ENCODE results near the gene CPS1.

Gene CPS1

DNA sequence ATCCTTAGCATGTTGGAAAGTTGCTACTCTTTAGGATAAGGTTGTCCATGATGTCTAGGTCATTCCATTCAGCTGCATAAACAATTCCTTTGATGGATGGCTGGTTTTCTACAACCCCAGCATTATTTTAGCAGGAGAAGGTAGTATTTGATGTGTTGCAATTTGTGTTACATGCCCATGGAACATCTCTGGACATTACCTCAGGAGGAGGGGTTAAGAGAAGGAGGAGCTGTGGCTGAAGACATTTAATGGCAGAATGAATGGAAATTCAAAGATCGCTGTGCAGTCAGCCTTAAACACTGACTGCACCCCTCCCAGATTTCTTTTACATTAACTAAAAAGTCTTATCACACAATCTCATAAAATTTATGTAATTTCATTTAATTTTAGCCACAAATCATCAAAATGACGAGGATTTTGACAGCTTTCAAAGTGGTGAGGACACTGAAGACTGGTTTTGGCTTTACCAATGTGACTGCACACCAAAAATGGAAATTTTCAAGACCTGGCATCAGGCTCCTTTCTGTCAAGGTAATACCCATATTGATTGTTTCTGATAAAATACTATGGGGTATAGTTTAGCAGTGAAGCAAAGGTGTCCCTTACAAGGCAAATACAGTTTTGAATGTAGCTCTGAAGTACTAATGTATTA lies at the start of gene CPS1:
TSS of gene CPS1 (plus strand) at position 271 of the 652 bp plus-strand sequence. CDS start at position 406, 135 bp downstream.
- TF ChIP-seq GATA1 (IDR thresholded peaks at IDR 0.05; ENCODE audit: low read depth, low read length) (no peak), POLR2A (IDR thresholded peaks at IDR 0.05; ENCODE audit: low read length) (no peak)
- DNase-seq: no peak

DNA sequence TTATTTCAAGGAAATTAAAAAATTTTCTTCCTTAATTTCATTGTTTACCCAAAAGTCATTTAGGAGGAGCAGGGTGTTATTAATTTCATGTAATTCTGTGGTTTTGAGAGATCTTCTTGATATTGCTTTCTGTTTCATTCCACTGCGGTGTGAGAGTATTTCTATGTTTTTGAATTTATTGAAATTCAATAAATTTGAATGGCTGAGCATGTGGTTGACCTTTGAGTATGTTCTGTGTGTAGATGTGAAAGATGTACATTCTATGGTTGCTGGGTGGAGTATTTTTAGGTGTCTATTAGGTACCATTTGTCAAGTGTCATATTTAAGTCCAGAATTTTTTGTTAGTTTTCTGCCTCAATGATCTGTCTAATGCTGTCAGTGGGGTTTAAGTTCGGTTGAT lies 40.5 kb upstream of the CPS1 start:
- no peak for DNase-seq
- TF ChIP-seq GATA1 (IDR thresholded peaks at IDR 0.05; ENCODE audit: low read depth, low read length) (no peak), POLR2A (IDR thresholded peaks at IDR 0.05; ENCODE audit: low read length) (no peak)

DNA sequence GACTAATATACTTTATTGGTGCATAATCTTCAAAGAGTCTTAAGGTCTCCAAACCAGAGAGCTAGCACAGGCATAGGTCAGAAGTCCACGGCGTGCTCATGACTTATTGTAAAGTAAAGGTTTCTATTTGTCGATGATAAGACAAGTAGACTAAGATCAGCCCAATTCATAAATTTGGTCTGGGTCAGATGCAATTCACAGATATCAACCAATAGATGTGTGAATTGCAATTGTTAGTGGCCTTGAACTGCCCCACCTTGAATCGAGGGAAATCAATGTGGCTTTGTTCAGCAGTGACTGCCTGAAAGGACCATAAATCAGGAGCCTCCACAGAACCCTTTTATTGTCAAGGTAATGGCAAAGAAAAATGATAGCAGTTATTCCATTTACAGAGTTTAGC lies 39.1 kb upstream of the CPS1 start:
- TF ChIP-seq GATA1 (IDR thresholded peaks at IDR 0.05; ENCODE audit: low read depth, low read length): no peak
- DNase-seq: no peak

DNA sequence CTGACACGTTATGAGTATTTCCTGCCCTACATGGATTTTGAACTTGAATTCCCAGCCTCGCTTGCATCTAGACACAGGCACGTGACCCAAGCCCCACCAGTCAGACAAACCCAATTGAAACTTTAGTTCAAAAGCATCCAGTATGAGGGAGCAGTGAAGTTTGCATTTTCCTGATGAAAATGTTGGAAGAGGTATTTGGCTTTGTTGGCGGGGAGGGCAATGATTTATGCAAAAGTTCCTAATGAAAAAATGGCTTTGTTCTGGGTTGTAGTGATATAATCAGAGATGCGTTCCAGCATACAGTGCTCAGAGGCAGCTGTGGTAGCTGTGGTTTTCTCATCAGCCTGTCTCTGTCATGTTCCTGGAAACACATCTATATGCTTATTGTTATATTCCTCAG lies 36.8 kb upstream of the CPS1 start:
- TF ChIP-seq GATA1 (IDR thresholded peaks at IDR 0.05; ENCODE audit: low read depth, low read length): no peak
- no peak for TF ChIP-seq POLR2A (IDR thresholded peaks at IDR 0.05; ENCODE audit: low read length)
- no peak for DNase-seq

DNA sequence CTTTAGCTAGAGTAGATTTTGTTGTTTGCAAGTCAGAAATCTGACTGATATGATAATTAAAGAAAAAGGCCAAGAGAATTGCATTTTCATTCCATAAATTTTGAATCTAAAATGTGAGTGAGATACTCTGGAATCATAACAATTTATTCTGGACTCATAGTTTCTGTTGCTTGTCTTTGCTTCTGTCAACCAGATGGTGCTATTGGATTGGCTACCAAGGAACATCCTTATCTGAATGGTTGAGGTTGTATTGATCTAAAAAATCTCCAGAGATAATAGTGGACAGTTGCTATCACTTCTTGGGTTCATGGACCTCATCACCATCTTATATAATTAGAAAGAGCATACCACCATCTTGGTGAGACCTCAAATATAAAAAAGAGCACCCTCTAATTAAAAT lies 34.0 kb upstream of the CPS1 start:
- no peak for DNase-seq
- TF ChIP-seq GATA1 (IDR thresholded peaks at IDR 0.05; ENCODE audit: low read depth, low read length): no peak
- no peak for TF ChIP-seq POLR2A (IDR thresholded peaks at IDR 0.05; ENCODE audit: low read length)

DNA sequence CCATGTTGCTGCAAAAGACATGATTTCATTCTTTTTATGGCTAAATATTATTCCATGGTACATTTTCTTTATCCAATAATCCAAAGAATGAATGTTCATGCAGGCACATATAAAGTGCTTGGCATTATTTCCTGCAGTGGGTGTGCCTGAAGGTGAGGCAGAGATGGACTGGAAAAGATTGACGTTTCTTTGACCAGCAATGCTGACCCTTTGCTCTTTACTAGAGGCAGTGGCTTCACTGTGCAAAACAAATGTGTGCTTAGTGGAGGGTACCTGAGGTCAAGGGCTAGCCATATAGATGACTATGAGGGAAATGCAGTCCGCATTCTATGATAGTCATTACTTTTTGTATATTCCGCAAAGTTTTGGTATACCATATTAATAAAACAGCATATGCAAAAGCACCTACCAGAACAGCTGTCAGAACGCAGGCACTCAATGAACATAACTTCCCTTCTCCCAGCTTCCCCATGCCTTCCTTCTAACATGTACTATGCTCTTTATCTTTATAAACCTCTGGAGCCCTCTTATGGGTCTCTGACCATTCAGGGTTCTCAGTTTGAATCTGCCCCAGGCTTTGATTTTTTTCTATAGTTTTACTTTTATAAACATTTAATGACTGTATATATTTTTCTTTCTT lies 32.6 kb upstream of the CPS1 start:
- DNase-seq: no peak
- TF ChIP-seq POLR2A (IDR thresholded peaks at IDR 0.05; ENCODE audit: low read length) (no peak), GATA1 (IDR thresholded peaks at IDR 0.05; ENCODE audit: low read depth, low read length) (no peak)

DNA sequence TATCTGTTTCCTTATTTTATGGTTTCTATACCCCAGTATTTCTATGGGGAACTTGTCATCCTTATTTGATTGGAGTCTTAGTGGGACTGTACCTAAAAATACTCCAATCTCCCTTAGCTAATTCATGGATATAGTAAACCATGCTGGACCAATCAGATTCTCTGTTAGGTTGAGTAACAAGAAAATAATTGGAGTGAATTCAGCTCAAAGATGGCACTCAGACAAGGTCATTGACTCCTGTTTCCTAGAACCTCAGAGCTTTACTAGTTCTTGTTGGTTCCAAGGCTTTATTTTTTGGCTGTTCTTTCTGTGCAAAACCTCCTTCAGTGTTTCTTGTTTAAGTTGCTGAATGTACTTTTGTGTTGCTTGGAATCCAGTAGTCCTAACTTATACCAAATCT lies 31.9 kb upstream of the CPS1 start:
- no peak for DNase-seq
- TF ChIP-seq GATA1 (IDR thresholded peaks at IDR 0.05; ENCODE audit: low read depth, low read length) (no peak), POLR2A (IDR thresholded peaks at IDR 0.05; ENCODE audit: low read length) (no peak)

DNA sequence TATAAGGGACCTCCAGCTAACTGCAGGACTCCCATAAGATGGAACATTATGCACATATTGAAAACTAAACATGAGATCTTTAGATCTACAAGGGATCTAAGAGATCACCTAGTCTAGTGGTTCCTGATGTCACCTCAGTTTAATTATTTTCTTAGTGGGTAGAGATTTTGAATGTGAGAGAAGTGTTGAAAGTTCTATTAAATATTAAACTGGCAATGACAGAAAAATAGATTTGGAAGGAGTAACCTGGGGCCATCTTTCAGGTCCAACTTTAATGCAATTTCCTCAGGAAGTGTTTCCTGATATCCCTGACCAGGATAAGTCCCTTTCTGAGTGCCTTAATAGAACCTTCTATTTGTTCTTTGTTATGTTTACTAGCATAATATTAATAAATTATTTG lies 29.1 kb upstream of the CPS1 start:
- TF ChIP-seq GATA1 (IDR thresholded peaks at IDR 0.05; ENCODE audit: low read depth, low read length) (no peak), POLR2A (IDR thresholded peaks at IDR 0.05; ENCODE audit: low read length) (no peak)
- no peak for DNase-seq

DNA sequence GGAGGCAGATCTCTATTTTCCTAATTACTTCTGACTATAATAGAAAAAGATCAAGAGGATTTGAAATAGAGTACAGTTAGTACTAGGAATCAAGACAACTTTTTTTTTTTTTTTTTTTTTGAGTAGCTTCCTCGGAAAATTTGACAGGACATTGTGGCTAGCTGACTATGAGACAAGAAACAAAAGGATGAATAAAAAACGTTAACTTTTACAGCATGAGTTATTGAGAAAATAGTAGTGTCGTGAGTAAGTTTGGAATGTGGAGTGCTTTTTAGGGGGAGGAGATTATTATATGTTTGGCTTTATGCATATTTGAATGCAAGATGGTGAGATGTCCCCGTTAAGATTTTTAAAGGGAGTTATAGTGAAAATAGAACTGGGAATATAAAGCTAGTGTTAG lies 27.7 kb upstream of the CPS1 start:
- no peak for DNase-seq
- TF ChIP-seq POLR2A (IDR thresholded peaks at IDR 0.05; ENCODE audit: low read length) (no peak), GATA1 (IDR thresholded peaks at IDR 0.05; ENCODE audit: low read depth, low read length) (no peak)

DNA sequence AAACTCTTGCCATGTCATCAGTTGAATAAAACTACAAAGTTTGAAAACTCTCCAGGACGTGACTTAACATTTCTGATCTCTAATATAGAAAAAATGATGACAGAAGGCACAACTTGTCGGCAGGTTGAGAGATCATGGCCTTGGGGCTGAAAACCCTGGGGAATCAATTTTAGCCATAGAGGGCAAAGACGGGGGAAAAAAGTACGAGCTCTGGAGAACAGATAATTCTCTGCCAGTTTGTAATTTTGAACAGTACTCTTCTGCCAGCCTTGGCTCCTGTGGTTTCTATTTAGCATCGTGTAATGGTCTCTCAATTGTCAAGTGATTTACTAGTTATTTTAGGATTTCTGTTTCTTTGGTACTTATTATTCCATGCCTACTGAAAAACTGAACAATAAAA lies 25.3 kb upstream of the CPS1 start:
- DNase-seq: no peak
- TF ChIP-seq POLR2A (IDR thresholded peaks at IDR 0.05; ENCODE audit: low read length) (no peak), GATA1 (IDR thresholded peaks at IDR 0.05; ENCODE audit: low read depth, low read length) (no peak)

DNA sequence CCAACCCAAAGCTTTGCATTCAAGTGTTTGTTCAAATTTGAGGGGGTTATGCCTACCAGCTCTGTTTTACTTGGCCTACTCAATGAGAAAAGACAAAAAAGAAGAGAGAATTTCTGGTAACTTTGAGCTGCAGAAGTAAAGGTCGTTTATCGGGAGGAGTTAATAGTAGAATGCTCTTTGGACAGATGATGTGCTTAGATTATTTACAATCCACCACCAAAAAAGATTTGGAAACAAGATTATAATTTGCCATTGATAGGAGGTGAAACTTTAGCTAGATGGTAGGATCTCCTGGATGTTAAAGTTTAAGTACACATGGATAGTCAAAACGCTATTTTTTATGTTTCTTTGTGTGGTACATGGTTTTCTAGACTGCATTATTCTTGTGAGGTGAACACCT lies 24.9 kb upstream of the CPS1 start:
- no peak for TF ChIP-seq POLR2A (IDR thresholded peaks at IDR 0.05; ENCODE audit: low read length)
- no peak for TF ChIP-seq GATA1 (IDR thresholded peaks at IDR 0.05; ENCODE audit: low read depth, low read length)
- DNase-seq: no peak

DNA sequence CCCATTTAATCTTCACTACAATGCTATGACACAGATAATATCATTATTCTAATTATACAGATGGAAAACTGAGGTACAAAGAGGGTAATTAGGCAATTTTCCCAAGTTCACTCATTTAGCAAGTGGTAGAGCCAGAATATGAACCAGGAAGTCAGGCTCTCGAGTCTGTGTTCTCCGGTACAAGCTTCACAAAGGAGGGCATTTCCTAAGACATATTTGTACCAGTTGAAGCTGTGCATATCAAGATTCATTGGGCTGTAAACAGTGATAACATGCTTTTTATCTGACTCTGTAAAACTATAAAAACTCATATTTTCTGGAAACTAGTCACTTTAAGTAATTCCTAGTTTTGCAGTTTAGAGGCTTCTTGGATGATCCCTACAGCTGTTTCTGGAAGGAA lies 23.0 kb upstream of the CPS1 start:
- no peak for DNase-seq
- TF ChIP-seq GATA1 (IDR thresholded peaks at IDR 0.05; ENCODE audit: low read depth, low read length) (no peak), POLR2A (IDR thresholded peaks at IDR 0.05; ENCODE audit: low read length) (no peak)

DNA sequence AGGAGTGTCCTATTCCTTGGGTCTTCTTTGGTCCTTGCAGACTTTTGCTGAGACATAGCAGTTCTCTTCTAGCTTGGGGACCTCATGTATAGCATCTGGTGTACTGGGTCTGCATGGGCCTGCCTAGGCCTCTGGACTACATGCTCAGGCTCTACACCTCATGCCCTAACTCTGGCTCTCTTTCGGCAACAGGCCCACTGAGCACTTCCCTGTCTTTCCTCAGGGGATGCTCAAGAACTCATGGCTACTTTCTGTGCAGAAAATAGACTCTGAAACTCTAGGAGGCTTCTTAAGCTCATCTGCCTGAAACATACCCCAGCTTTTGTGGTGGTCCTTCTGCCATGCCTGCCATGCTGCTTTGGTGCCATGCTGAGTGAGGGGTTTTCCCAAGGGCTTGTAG lies 21.5 kb upstream of the CPS1 start:
- DNase-seq: no peak
- no peak for TF ChIP-seq POLR2A (IDR thresholded peaks at IDR 0.05; ENCODE audit: low read length)
- no peak for TF ChIP-seq GATA1 (IDR thresholded peaks at IDR 0.05; ENCODE audit: low read depth, low read length)

DNA sequence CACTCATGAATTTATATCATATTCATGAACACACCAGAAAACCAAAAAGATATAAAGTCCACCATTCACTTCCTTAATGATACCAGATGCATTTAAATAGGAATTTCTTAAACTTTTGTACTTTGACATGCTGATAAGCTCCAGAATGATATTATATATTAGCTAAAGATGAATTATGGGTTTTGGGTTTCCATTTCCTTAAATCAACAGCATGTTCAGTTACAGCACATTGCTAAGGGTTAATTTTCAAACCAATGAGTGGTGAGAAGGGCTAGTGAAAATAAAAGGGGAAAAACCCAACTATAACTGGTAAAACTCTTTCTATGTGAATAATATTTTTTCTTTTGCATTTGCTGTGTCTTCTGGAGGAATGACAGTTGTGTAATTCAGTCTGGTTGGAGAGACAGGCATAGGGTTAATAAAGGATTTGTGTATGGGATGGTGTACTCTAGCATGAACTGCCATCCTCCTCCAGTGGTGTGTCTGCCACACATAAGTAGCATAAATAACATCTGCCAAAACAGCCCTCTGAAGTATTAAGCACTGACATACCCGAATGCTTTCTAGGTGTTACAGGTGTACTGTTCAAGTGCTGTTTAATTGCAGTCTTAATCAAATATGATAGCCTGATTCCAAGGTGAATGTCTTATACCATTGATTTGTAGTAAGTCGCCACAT lies 19.3 kb upstream of the CPS1 start:
- TF ChIP-seq GATA1 (IDR thresholded peaks at IDR 0.05; ENCODE audit: low read depth, low read length): no peak
- TF ChIP-seq POLR2A (IDR thresholded peaks at IDR 0.05; ENCODE audit: low read length): no peak
- DNase-seq: no peak

DNA sequence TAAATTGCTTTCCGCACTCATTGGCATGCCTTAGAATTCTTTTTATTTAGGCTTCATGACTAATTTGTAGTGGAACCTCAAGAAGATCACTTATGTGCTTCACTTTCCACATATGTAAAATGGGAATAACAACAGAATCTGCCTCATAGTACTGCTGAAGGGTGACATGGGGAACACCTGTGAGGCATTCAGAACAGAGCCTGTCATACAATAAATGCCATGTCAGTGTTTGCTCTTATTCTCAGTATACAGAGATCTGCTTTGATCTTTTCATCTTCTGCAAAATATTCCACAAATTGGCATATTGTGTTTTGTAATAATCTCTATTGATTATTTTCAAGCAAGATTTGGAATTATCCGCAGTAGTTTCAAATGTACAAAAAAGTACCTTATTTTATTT lies 17.4 kb upstream of the CPS1 start:
- DNase-seq: no peak
- TF ChIP-seq GATA1 (IDR thresholded peaks at IDR 0.05; ENCODE audit: low read depth, low read length) (no peak), POLR2A (IDR thresholded peaks at IDR 0.05; ENCODE audit: low read length) (no peak)
